GM12873 (cell line): ENCODE data around the gene PPRC1.
A peak's percentile ranks its signal among the peaks of the same experiment; 100 is the strongest.

Experiments
- TF ChIP-seq, protein P1 (sequence below): IDR thresholded peaks from 2 replicates; pipeline ENCODE4 v1.5.1; 2012; ENCODE audit warnings: low read depth, mild to moderate bottlenecking, moderate library complexity, low read length, control low read depth; ENCODE audit not compliant: insufficient read depth; ENCODE audit errors: missing control alignments

The PPRC1 gene

DNA sequence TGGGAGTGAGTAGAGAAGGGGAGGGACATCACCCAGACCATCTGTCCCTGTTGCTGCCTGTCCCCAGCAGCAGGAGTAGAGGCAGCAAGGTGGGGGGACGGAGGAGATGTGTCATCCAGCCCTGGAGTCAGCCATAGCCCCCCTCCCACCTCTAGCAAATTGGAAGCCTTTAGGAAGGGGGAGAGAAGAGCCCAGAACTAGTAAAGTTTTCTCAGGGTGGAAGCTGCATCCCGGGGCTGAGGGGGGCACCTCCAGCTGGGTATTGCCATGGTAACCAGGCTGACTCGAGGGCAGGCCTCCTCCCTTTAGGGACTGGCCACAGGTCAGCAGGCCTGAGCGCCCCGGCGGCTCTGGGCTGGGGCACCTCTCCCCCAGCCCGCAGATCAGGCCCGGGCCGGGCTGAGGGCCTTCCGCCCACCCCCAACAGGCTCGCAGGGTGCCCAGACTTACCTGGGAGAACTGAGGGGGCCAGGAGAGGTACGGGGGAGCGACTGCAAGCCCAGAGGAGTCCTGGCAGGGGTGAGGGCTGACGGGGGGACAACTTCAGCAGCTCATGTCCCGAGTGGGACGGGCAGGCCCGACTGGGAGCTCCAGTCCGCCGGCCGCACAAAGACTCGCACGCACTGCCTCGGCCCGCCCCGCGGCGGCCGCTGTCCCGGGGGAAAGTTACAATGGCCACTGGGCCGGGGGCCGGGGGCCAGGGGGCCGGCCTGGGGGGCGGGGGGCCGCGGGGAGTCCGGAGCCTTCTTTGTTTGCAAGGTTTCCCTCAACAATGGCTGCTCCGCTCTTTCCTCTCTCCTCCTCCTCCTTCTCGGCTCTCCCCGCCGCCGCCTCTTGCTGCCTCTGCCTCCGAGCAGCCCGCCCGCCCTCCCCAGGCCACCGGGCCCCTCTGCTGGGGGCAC is 18.6 kb upstream of the PPRC1 start:
- TF ChIP-seq, protein P1, sequence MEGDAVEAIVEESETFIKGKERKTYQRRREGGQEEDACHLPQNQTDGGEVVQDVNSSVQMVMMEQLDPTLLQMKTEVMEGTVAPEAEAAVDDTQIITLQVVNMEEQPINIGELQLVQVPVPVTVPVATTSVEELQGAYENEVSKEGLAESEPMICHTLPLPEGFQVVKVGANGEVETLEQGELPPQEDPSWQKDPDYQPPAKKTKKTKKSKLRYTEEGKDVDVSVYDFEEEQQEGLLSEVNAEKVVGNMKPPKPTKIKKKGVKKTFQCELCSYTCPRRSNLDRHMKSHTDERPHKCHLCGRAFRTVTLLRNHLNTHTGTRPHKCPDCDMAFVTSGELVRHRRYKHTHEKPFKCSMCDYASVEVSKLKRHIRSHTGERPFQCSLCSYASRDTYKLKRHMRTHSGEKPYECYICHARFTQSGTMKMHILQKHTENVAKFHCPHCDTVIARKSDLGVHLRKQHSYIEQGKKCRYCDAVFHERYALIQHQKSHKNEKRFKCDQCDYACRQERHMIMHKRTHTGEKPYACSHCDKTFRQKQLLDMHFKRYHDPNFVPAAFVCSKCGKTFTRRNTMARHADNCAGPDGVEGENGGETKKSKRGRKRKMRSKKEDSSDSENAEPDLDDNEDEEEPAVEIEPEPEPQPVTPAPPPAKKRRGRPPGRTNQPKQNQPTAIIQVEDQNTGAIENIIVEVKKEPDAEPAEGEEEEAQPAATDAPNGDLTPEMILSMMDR: no peak

DNA sequence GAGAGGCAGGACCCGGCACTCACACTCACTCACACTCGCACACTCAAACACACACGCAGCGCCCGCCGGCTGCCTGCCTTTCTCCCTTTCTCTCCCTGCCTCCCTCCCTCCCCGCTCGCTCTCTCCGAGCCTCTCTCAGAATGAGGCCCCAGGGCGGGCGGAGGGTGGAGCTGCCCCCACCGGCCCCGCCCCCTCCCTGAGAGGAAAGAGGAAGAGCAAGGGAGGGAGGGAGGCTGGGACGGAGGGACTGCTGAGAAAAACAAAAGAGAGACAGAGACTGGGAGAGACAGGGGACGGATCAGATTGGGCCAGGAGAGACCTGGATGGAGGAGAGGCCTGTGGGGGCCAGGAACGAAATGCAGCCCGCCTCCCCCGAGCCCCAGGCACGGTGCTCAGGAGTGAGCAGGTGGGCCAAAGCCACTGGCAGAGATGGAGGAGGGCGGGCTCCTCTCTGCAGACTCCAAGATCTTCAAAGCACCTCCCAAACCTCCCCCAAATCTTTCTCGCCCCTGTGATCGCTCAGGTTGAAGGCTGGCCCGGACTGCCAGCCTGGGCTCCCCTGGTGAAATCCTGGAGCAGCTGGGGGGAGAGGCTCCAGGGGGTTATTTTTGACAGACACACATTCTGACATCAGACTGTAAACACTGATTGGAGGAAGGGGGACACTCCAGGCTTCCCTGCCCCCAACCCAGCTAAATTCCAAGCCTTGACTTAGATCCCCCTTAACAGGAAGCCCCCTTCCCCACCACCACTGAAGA is 17.8 kb upstream of the PPRC1 start:
- TF ChIP-seq, protein P1: no peak

DNA sequence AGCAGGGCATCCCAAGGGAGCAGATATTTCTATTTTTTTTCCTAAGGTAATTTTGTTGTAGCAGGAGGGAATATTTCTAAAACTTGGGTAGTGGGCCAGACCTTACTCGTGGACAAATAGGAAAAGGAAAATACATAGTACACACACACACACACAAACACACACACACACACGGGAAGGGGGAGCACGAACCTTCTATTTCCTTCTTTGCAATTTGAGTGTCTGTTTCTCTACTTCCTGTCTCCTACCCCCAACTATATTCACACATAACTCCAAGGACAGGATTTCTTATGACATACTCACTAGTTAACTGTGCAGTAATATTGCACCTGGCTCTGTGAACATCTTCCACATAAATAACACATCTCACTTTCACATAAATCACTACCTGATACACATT is 17.1 kb upstream of the PPRC1 start:
- TF ChIP-seq, protein P1: no peak

DNA sequence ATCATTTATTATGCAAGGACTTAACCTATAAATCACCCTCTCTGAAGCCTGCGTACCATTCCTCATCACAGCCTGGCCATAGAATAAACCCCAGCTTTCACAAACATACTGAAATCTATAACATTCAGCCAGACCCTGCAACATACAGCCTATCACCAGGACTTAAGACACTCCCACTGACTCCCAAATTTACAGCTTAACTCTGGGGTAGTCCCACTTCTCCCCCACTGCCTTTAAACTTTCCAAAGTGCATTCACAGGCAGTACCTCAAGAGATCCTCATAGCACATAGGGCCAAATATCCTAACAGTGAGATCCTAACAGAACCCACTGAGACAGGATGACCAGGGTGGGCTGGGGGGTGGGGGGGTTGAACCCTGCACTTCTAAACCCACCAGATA is 16.2 kb upstream of the PPRC1 start:
- TF ChIP-seq, protein P1: no peak

DNA sequence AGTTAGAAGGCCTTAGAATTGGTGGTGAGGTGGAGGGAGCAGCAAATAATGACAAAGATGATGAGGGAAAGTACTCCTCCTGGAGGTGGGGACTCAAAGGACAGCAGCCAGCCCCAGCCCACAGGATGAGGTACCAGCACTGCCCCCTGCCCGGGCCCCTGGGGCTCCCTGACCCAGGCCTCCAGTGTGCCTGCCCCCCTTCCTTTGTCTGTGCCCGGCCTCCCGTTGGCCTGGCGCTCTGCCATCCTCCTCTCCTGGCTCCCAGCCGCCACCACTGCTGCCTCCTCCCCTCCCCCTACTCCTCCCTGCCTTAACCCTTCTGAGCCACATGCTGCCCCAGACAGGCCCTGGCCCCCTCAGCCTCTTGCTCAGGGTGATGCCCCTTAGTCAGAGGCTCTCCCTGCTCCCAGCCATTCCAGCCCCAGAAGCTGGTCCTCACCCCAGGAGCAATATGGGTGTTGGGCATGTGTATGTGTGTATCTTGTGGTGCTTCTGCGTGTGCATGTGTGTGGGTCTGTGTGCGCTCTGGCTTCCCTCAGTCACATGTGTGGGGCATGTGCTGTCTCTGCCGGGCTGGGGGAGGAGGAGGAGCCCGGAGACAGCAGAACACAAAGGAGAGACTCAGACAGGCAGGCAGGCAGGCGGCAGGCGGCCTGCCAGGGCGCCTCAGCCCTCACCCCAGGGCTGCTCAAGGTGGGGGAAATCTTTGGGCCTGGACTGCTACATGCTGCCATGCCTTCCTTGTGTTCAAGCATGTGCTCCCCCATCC is 15.3 kb upstream of the PPRC1 start:
- TF ChIP-seq, protein P1: peak; percentile 30

DNA sequence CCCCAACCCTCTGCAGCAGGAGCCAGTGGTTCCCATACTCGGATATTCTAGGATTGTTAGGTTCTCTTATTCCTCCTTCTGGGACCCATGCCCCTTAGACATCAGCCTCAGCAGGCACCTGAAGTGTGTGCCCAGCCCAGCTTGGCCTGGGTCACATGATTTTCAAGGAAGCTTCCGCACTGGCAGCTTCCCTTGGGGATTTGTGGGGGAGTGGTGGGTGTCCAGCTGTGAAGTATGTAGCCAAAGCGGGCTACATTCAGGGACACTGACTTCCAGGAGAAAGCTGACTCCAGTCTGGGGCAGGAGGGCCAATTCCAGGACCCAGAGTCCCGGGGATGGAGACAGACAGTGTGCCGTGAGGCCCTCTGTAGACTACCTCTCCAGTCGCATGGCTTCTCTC is 14.0 kb upstream of the PPRC1 start:
- TF ChIP-seq, protein P1: no peak
